SK-N-SH treated with all-trans-retinoic acid at 6 μM for 48 hours (cell line): ENCODE data around the gene MS4A1.

Experiments used
- ATAC-seq: fragments of 200-7000 bp; cut with Tn5 transposase; 3 replicates; pipeline ENCODE4 v1.9.1; 2020; ENCODE audit warnings: mild to moderate bottlenecking, moderate library complexity
- ARNTL ChIP-seq: fragments of 450-650 bp; formaldehyde crosslinking; IDR thresholded peaks from 2 replicates; pipeline ENCODE4 v1.5.0; 2020; ENCODE audit warnings: low read depth, mild to moderate bottlenecking, moderate library complexity, borderline replicate concordance
- BACH2 ChIP-seq: fragments of 250-450 bp; sonication (Bioruptor Pico); IDR thresholded peaks from 2 replicates; pipeline ENCODE4 v1.9.0; 2021; ENCODE audit warnings: mild to moderate bottlenecking, borderline replicate concordance
- CREB5 ChIP-seq: fragments of 250-450 bp; sonication (Bioruptor Pico); IDR thresholded peaks from 2 replicates; pipeline ENCODE4 v1.5.1; 2020; ENCODE audit warnings: low read depth, mild to moderate bottlenecking, moderate library complexity
- CSDC2 ChIP-seq: fragments of 250-450 bp; sonication (Bioruptor Pico); IDR thresholded peaks from 2 replicates; pipeline ENCODE4 v1.5.0; 2020; ENCODE audit warnings: mild to moderate bottlenecking, moderate library complexity
- ESRRG ChIP-seq: fragments of 250-450 bp; sonication (Bioruptor Pico); IDR thresholded peaks from 2 replicates; pipeline ENCODE4 v1.6.1; 2021; ENCODE audit warnings: mild to moderate bottlenecking
- GLIS3 ChIP-seq: fragments of 250-450 bp; sonication (Bioruptor Pico); IDR thresholded peaks from 2 replicates; pipeline ENCODE4 v1.5.0; 2020; ENCODE audit warnings: mild to moderate bottlenecking, moderate library complexity
- ISL1 ChIP-seq: fragments of 250-450 bp; sonication (Bioruptor Pico); IDR thresholded peaks from 2 replicates; pipeline ENCODE4 v2.1.2; 2022; ENCODE audit warnings: mild to moderate bottlenecking, moderate library complexity
- OSR1 ChIP-seq: fragments of 250-450 bp; sonication (Bioruptor Pico); IDR thresholded peaks from 2 replicates; pipeline ENCODE4 v1.8.0; 2022; ENCODE audit warnings: moderate library complexity, mild to moderate bottlenecking, inconsistent platforms
- POU6F1 ChIP-seq: fragments of 250-450 bp; sonication (Bioruptor Pico); IDR thresholded peaks from 2 replicates; pipeline ENCODE4 v1.8.0; 2021; ENCODE audit warnings: low read depth, mild to moderate bottlenecking, moderate library complexity, borderline replicate concordance
- PPARA ChIP-seq: fragments of 250-450 bp; sonication (Bioruptor Pico); IDR thresholded peaks from 2 replicates; pipeline ENCODE4 v1.5.0; 2020; ENCODE audit warnings: mild to moderate bottlenecking, borderline replicate concordance
- RARB ChIP-seq: fragments of 250-450 bp; sonication (Bioruptor Pico); IDR thresholded peaks from 2 replicates; pipeline ENCODE4 v1.8.0; 2021; ENCODE audit warnings: mild to moderate bottlenecking, moderate library complexity
- SNAI2 ChIP-seq: fragments of 250-450 bp; sonication (Bioruptor Pico); IDR thresholded peaks from 2 replicates; pipeline ENCODE4 v1.5.0; 2020; ENCODE audit warnings: mild to moderate bottlenecking, moderate library complexity
- ZC3H10 ChIP-seq: fragments of 250-450 bp; sonication (Bioruptor Pico); IDR thresholded peaks from 2 replicates; pipeline ENCODE4 v1.5.1; 2021; ENCODE audit warnings: mild to moderate bottlenecking, moderate library complexity
- ZFP3 ChIP-seq: fragments of 250-450 bp; sonication (Bioruptor Pico); IDR thresholded peaks from 2 replicates; pipeline ENCODE4 v1.5.0; 2020; ENCODE audit warnings: mild to moderate bottlenecking, moderate library complexity
- ZFP30 ChIP-seq: fragments of 450-650 bp; formaldehyde crosslinking; IDR thresholded peaks from 2 replicates; pipeline ENCODE4 v1.5.0; 2022; ENCODE audit warnings: mild to moderate bottlenecking, moderate library complexity
- ZNF565 ChIP-seq: fragments of 450-650 bp; formaldehyde crosslinking; conservative IDR thresholded peaks from 2 replicates; pipeline ENCODE4 v1.5.0; 2020; ENCODE audit warnings: low read depth, mild to moderate bottlenecking, moderate library complexity
- ZNF70 ChIP-seq: fragments of 450-650 bp; formaldehyde crosslinking; IDR thresholded peaks from 2 replicates; pipeline ENCODE4 v1.5.0; 2020; ENCODE audit warnings: mild to moderate bottlenecking, moderate library complexity
- ZNF8 ChIP-seq: fragments of 450-650 bp; formaldehyde crosslinking; IDR thresholded peaks from 2 replicates; pipeline ENCODE4 v1.5.0; 2020; ENCODE audit warnings: mild to moderate bottlenecking, moderate library complexity
- TF ChIP-seq, protein P1 (sequence below): fragments of 250-450 bp; sonication (Bioruptor Pico); IDR thresholded peaks from 2 replicates; pipeline ENCODE4 v1.8.0; 2020; ENCODE audit warnings: mild to moderate bottlenecking, moderate library complexity, borderline replicate concordance
- TF ChIP-seq, protein P2 (sequence below): fragments of 250-450 bp; sonication (Bioruptor Pico); IDR thresholded peaks from 2 replicates; pipeline ENCODE4 v1.5.0; 2020; ENCODE audit warnings: mild to moderate bottlenecking, moderate library complexity

MS4A1 gene

GRCh38 chr11:60512651-60513225, 57.1 kb downstream of the MS4A1 start:
- TF ChIP-seq CREB5 (CRISPR knock-in tag) (no peak), SNAI2 (CRISPR knock-in tag) (no peak), RARB (no peak), ZFP30 (CRISPR knock-in tag) (no peak), ZNF565 (CRISPR knock-in tag) (no peak), ZC3H10 (CRISPR knock-in tag) (no peak), ARNTL (CRISPR knock-in tag) (no peak), POU6F1 (CRISPR knock-in tag) (no peak), OSR1 (CRISPR knock-in tag) (no peak), ZNF8 (CRISPR knock-in tag) (no peak)
- TF ChIP-seq, protein P1, sequence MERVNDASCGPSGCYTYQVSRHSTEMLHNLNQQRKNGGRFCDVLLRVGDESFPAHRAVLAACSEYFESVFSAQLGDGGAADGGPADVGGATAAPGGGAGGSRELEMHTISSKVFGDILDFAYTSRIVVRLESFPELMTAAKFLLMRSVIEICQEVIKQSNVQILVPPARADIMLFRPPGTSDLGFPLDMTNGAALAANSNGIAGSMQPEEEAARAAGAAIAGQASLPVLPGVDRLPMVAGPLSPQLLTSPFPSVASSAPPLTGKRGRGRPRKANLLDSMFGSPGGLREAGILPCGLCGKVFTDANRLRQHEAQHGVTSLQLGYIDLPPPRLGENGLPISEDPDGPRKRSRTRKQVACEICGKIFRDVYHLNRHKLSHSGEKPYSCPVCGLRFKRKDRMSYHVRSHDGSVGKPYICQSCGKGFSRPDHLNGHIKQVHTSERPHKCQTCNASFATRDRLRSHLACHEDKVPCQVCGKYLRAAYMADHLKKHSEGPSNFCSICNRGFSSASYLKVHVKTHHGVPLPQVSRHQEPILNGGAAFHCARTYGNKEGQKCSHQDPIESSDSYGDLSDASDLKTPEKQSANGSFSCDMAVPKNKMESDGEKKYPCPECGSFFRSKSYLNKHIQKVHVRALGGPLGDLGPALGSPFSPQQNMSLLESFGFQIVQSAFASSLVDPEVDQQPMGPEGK (CRISPR knock-in tag) = no peak
- TF ChIP-seq, protein P2, sequence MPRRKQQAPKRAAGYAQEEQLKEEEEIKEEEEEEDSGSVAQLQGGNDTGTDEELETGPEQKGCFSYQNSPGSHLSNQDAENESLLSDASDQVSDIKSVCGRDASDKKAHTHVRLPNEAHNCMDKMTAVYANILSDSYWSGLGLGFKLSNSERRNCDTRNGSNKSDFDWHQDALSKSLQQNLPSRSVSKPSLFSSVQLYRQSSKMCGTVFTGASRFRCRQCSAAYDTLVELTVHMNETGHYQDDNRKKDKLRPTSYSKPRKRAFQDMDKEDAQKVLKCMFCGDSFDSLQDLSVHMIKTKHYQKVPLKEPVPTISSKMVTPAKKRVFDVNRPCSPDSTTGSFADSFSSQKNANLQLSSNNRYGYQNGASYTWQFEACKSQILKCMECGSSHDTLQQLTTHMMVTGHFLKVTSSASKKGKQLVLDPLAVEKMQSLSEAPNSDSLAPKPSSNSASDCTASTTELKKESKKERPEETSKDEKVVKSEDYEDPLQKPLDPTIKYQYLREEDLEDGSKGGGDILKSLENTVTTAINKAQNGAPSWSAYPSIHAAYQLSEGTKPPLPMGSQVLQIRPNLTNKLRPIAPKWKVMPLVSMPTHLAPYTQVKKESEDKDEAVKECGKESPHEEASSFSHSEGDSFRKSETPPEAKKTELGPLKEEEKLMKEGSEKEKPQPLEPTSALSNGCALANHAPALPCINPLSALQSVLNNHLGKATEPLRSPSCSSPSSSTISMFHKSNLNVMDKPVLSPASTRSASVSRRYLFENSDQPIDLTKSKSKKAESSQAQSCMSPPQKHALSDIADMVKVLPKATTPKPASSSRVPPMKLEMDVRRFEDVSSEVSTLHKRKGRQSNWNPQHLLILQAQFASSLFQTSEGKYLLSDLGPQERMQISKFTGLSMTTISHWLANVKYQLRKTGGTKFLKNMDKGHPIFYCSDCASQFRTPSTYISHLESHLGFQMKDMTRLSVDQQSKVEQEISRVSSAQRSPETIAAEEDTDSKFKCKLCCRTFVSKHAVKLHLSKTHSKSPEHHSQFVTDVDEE = no peak
- no peak for ATAC-seq

DNA sequence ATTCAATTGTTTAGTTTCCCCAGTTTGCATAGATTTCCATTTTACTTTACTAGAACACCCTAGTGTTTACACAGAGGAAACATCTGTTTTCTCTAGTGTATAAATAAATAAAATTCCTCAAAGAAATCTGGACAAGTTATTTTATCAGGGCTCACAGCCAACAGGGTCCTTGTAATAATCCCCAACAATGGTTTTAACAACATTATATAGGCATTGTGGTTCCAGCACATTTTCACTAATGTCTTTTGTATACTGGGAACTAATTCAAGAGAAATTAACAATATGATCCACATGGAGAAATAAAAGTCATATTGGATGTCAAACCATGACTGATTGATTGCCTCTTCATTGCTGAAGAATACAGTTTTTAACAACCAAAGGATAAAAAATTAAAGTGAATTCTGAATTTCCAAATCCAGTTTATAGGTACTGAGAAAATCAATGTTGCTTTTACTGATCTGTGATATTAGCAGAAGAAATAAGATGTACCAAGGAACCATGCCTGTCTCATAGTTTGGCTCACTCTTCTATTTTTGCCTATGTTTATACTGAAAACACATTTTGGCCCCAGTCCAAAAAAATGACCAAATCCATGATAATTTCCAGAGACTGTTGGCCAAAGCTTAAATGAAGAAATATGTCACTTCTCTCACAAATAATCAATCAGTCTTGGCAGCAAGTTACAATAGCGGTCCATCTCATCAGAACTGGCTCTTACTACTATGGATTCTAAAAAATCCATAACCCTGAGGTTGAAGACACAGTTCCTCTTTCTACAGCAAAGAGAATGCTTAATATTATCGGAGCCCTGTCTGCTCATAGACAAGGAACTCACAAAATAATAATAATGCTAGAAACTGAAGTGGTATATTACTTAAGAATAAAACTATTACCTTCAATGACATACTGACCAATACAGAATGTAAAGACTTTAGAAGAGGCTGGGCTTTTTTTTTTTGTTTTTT, 58.1 kb downstream of the MS4A1 start:
- ATAC-seq = no peak
- TF ChIP-seq CREB5 (CRISPR knock-in tag) (no peak), CSDC2 (CRISPR knock-in tag) (no peak), ZC3H10 (CRISPR knock-in tag) (no peak), POU6F1 (CRISPR knock-in tag) (no peak), PPARA (CRISPR knock-in tag) (no peak), SNAI2 (CRISPR knock-in tag) (no peak), GLIS3 (no peak), ARNTL (CRISPR knock-in tag) (no peak), ZFP30 (CRISPR knock-in tag) (no peak), ISL1 (no peak), ZFP3 (CRISPR knock-in tag) (no peak), ESRRG (CRISPR knock-in tag) (no peak), BACH2 (no peak), ZNF70 (CRISPR knock-in tag) (no peak)
- TF ChIP-seq, protein P2 = no peak
- TF ChIP-seq, protein P1 (CRISPR knock-in tag) = no peak
